H9 (cell line): ENCODE data around the gene ZNF660. TPM values are rescaled to one million over a fixed set of nuclear protein-coding genes. Genes with fewer than 3 reads are reported as not detected.

Source experiments
- DNase-seq: peaks from one replicate; pipeline ENCODE4 v3.0.0-alpha.2; 2017
- H2AFZ ChIP-seq: one replicate; pipeline ENCODE4 v1.6.1; 2013; ENCODE audit warnings: mild to moderate bottlenecking, low read length, control low read depth, moderate library complexity
- H2AK5ac ChIP-seq: 2 replicates; pipeline ENCODE4 v1.6.1; 2013; ENCODE audit warnings: low read length, control low read depth, mixed read lengths; ENCODE audit not compliant: insufficient read length
- H2BK120ac ChIP-seq: one replicate; pipeline ENCODE4 v1.6.1; 2013; ENCODE audit warnings: low read depth, mild to moderate bottlenecking, low read length, control low read depth, inconsistent platforms; ENCODE audit not compliant: poor library complexity, severe bottlenecking
- H2BK12ac ChIP-seq: 2 replicates; pipeline ENCODE4 v1.6.1; 2013; ENCODE audit warnings: low read length, control low read depth, mixed read lengths, low read depth; ENCODE audit not compliant: insufficient read length
- H2BK15ac ChIP-seq: 2 replicates; pipeline ENCODE4 v1.6.1; 2013; ENCODE audit warnings: low read depth, low read length, control low read depth
- H2BK20ac ChIP-seq: one replicate; pipeline ENCODE4 v1.6.1; 2013; ENCODE audit warnings: low read depth, mild to moderate bottlenecking, low read length, control low read depth, inconsistent platforms; ENCODE audit not compliant: poor library complexity, severe bottlenecking
- H2BK5ac ChIP-seq: 2 replicates; pipeline ENCODE4 v1.6.1; 2013; ENCODE audit warnings: low read length, control low read depth, mixed read lengths; ENCODE audit not compliant: insufficient read length
- H3K14ac ChIP-seq: 2 replicates; pipeline ENCODE4 v1.6.1; 2013; ENCODE audit warnings: low read length, control low read depth; ENCODE audit not compliant: insufficient read depth
- H3K18ac ChIP-seq: 2 replicates; pipeline ENCODE4 v1.6.1; 2013; ENCODE audit warnings: low read depth, mild to moderate bottlenecking, mixed read lengths, low read length, control low read depth; ENCODE audit not compliant: insufficient read length
- H3K23ac ChIP-seq: 2 replicates; pipeline ENCODE4 v1.6.1; 2013; ENCODE audit warnings: low read length, control low read depth, mixed read lengths, low read depth; ENCODE audit not compliant: insufficient read length
- H3K23me2 ChIP-seq: 2 replicates; pipeline ENCODE4 v1.6.1; 2013; ENCODE audit warnings: low read depth, mild to moderate bottlenecking, mixed read lengths, low read length, control low read depth; ENCODE audit not compliant: insufficient read length, poor library complexity, severe bottlenecking
- H3K27ac ChIP-seq: 2 replicates; pipeline ENCODE4 v1.5.1; 2013; ENCODE audit warnings: low read length, control low read depth, mixed read lengths, low read depth; ENCODE audit not compliant: insufficient read length
- H3K27me3 ChIP-seq: 2 replicates; pipeline ENCODE4 v1.6.1; 2013; ENCODE audit warnings: low read length, control low read depth, inconsistent platforms; ENCODE audit not compliant: insufficient read depth
- H3K4ac ChIP-seq: 2 replicates; pipeline ENCODE4 v1.6.1; 2013; ENCODE audit warnings: low read depth, mild to moderate bottlenecking, control low read depth, inconsistent platforms, low read length, moderate library complexity
- H3K4me1 ChIP-seq: 2 replicates; pipeline ENCODE4 v1.6.1; 2013; ENCODE audit warnings: low read length, control low read depth, inconsistent platforms; ENCODE audit not compliant: insufficient read depth
- H3K4me2 ChIP-seq: 2 replicates; pipeline ENCODE4 v1.6.1; 2013; ENCODE audit warnings: low read length, control low read depth, mixed read lengths; ENCODE audit not compliant: insufficient read length, insufficient read depth
- H3K56ac ChIP-seq: 2 replicates; pipeline ENCODE4 v1.6.1; 2013; ENCODE audit warnings: low read depth, mild to moderate bottlenecking, mixed read lengths, low read length, control low read depth; ENCODE audit not compliant: insufficient read length
- H3K79me1 ChIP-seq: 2 replicates; pipeline ENCODE4 v1.6.1; 2013; ENCODE audit warnings: low read depth, mild to moderate bottlenecking, moderate library complexity, low read length, control low read depth, inconsistent platforms; ENCODE audit not compliant: insufficient read depth, poor library complexity, severe bottlenecking
- H3K79me2 ChIP-seq: 2 replicates; pipeline ENCODE4 v1.6.1; 2013; ENCODE audit warnings: low read length, control low read depth, inconsistent platforms; ENCODE audit not compliant: insufficient read depth
- H3K9ac ChIP-seq: 2 replicates; pipeline ENCODE4 v1.6.1; 2013; ENCODE audit warnings: low read length, control low read depth, mixed read lengths; ENCODE audit not compliant: insufficient read length; ENCODE audit errors: extremely low read depth
- H3K9me3 ChIP-seq: one replicate; pipeline ENCODE4 v1.6.1; 2013; ENCODE audit warnings: low read depth, low read length, inconsistent platforms; ENCODE audit not compliant: control insufficient read depth
- H3T11ph ChIP-seq: one replicate; pipeline ENCODE4 v1.6.1; 2013; ENCODE audit warnings: mild to moderate bottlenecking, low read length, control low read depth, inconsistent platforms
- H4K20me1 ChIP-seq: one replicate; pipeline ENCODE4 v1.6.1; 2013; ENCODE audit not compliant: control insufficient read depth, insufficient read length, insufficient read depth
- H4K5ac ChIP-seq: 2 replicates; pipeline ENCODE4 v1.6.1; 2013; ENCODE audit warnings: low read depth, mild to moderate bottlenecking, mixed read lengths, low read length, control low read depth; ENCODE audit not compliant: insufficient read length
- H4K8ac ChIP-seq: replicated peaks from 2 replicates; pipeline ENCODE4 v1.6.1; 2013; ENCODE audit warnings: low read length, control low read depth, mixed read lengths, low read depth; ENCODE audit not compliant: insufficient read length
- H4K91ac ChIP-seq: 2 replicates; pipeline ENCODE4 v1.6.1; 2013; ENCODE audit warnings: low read depth, mild to moderate bottlenecking, moderate library complexity, mixed read lengths, low read length, control low read depth; ENCODE audit not compliant: insufficient read length
- H3K27ac Mint-ChIP-seq, 3 experiments: 2 replicates in 2 of 3; 3 replicates in 1 of 3; pipeline ENCODE4 v1.8.0; 2020 to 2021; ENCODE audit warnings: mixed read lengths in 3 of 3, mild to moderate bottlenecking in 1 of 3, moderate library complexity in 1 of 3
- H3K27me3 Mint-ChIP-seq: 2 replicates; pipeline ENCODE4 v1.8.0; 2021; ENCODE audit warnings: low read depth, mild to moderate bottlenecking, moderate library complexity, mixed read lengths
- H3K36me3 Mint-ChIP-seq, 3 experiments: 2 replicates in 2 of 3; 3 replicates in 1 of 3; pipeline ENCODE4 v1.8.0; 2020 to 2021; ENCODE audit warnings: low read depth in 3 of 3, mixed read lengths in 3 of 3; ENCODE audit not compliant: insufficient read depth in 1 of 3
- H3K4me1 Mint-ChIP-seq, 2 experiments: 2 replicates each; pipeline ENCODE4 v1.8.0; 2020; ENCODE audit warnings: mixed read lengths in 2 of 2
- H3K4me3 Mint-ChIP-seq, 2 experiments: 2 replicates in 1 of 2; 3 replicates in 1 of 2; pipeline ENCODE4 v1.8.0; 2020 to 2021; ENCODE audit warnings: mild to moderate bottlenecking in 2 of 2, mixed read lengths in 2 of 2, moderate library complexity in 1 of 2
- H3K9me3 Mint-ChIP-seq, 2 experiments: 2 replicates in 1 of 2; 3 replicates in 1 of 2; pipeline ENCODE4 v1.8.0; 2020; ENCODE audit warnings: mild to moderate bottlenecking in 2 of 2, mixed read lengths in 2 of 2, moderate library complexity in 1 of 2
- CTCF ChIP-seq: fragments of 200-600 bp; sonication (generic); conservative IDR thresholded peaks from 3 replicates; pipeline ENCODE4 v1.8.0; 2021; ENCODE audit warnings: antibody characterized with exemption, mild to moderate bottlenecking
- WGBS: extraction: QIAGEN DNeasy Blood & Tissue Kit; methylation state at CpG from one replicate; pipeline ENCODE4 v1.1.7; 2013; ENCODE audit warnings: missing lambda C conversion rate, low lambda C conversion rate, mixed read lengths; ENCODE audit not compliant: insufficient read length; ENCODE audit errors: extremely low coverage; 5-methylcytosine and 5-hydroxymethylcytosine counted together
- total RNA-seq: library from RNA; stranded (reverse); gene quantifications from 2 replicates; pipeline ENCODE4 v1.2.1, GENCODE V29; 2021

The ZNF660 gene
- total RNA-seq, 1 experiment from 2014 or later = 18.7 TPM

- WGBS = no CpG with 5 or more reads among the region's 47 CpGs
Measured at GRCh38 chr3:44624749-44625480, 40.2 kb downstream of the ZNF660 start, which contains the start of gene ZNF197. ZNF197 (plus strand) TSS chr3:44625036; CDS start chr3:44629155, 4,119 bp downstream.

More at GRCh38 chr3:44624749-44625480, 40.2 kb downstream of the ZNF660 start, which contains the start of gene ZNF197:
- Mint-ChIP-seq H3K27ac (peak within 1 kb of the TSS; percentile 83 to 94 (median 85)), H3K27me3 (peaks cover 1% of the 10 kb centered on the region; the same call in 1 of the 2 replicates), H3K4me3 (peak within 1 kb of the TSS; percentile 92 to 95), H3K36me3 (peaks cover 0 to 7% (median 6%) of the 10 kb centered on the region in 3 experiments; a peak in 3 of 7 replicates), H3K4me1 (peaks cover 9 to 10% of the 10 kb centered on the region in 2 experiments), H3K9me3 (no peaks in the 10 kb centered on the region)
- H3K79me2 ChIP-seq = peaks cover 2% of the 10 kb centered on the region; the same call in 1 of the 2 replicates
- no peak within 1 kb of the TSS for H2AK5ac ChIP-seq
- peak within 1 kb of the TSS; percentile 98 for H3K4me2 ChIP-seq
- peaks cover 13% of the 10 kb centered on the region for H3K23me2 ChIP-seq
- no peaks in the 10 kb centered on the region for H4K20me1 ChIP-seq
- peak within 1 kb of the TSS; percentile 75 for H3K9ac ChIP-seq
- H3K27ac ChIP-seq = no peak within 1 kb of the TSS
- no peak within 1 kb of the TSS for H4K8ac ChIP-seq
- DNase-seq = peak; percentile 92
- H3K4ac ChIP-seq = no peak within 1 kb of the TSS
- H4K5ac ChIP-seq = no peak within 1 kb of the TSS
- no peaks in the 10 kb centered on the region for H3K9me3 ChIP-seq
- H4K91ac ChIP-seq = no peak within 1 kb of the TSS
- no peak within 1 kb of the TSS for H2BK120ac ChIP-seq
- H3T11ph ChIP-seq = no peak within 1 kb of the TSS
- H3K4me1 ChIP-seq = no peaks in the 10 kb centered on the region
- H3K27me3 ChIP-seq = no peaks in the 10 kb centered on the region
- peak within 1 kb of the TSS; percentile 31 for H2BK5ac ChIP-seq
- H3K14ac ChIP-seq = peak within 1 kb of the TSS; percentile 57
- H2BK15ac ChIP-seq = no peak within 1 kb of the TSS
- peak within 1 kb of the TSS; percentile 91 for H2AFZ ChIP-seq
- H3K56ac ChIP-seq = no peak within 1 kb of the TSS
- H2BK20ac ChIP-seq = no peak within 1 kb of the TSS
- no peak within 1 kb of the TSS for H3K23ac ChIP-seq
- H2BK12ac ChIP-seq = no peak within 1 kb of the TSS
- no peaks in the 10 kb centered on the region for H3K79me1 ChIP-seq
- peak; percentile 26; the same call in 2 of the 3 replicates for TF ChIP-seq CTCF
- H3K18ac ChIP-seq = peak within 1 kb of the TSS; percentile 33
